HCT116 (cell line): ENCODE results near the gene CRIP1. TPM values are rescaled to one million over a fixed set of nuclear protein-coding genes. Genes with fewer than 3 reads are reported as not detected.

Experiments
- ATAC-seq: fragments of 200-7000 bp; cut with Tn5 transposase; 2 replicates; pipeline ENCODE4 v1.9.1; 2020; ENCODE audit warnings: mild to moderate bottlenecking, moderate library complexity
- BruUV-seq: library from RNA; stranded (reverse); fragments of 400-500 nt; replicated peaks from 2 replicates; lab custom pipeline; 2021; lab: Mats Ljungman, UMichigan
- CTCF ChIA-PET: fragments of 300-600 bp; sonication (Branson Sonifier 250); formaldehyde crosslinking; loops from one replicate; lab custom pipeline; 2021; ENCODE audit warnings: antibody characterized with exemption; lab: Charles Lee
- POLR2A ChIA-PET: fragments of 300-600, 350-600 bp; sonication (Branson Sonifier 250); formaldehyde crosslinking; loops from one replicate; lab custom pipeline; 2021; ENCODE audit warnings: antibody characterized with exemption; lab: Charles Lee
- RAD21 ChIA-PET, 2 experiments: fragments of 300-600 bp; sonication (Branson Sonifier 250); formaldehyde crosslinking; loops; one replicate each; lab custom pipeline; 2023; ENCODE audit warnings: low total read pairs in 2 of 2; ENCODE audit not compliant: uncharacterized antibody in 2 of 2, unreplicated experiment in 2 of 2, low non-redundant PET in 1 of 2; lab: Charles Lee
- DNase-seq: peaks from one replicate; pipeline ENCODE4 v3.0.0-alpha.2; 2010; ENCODE audit warnings: low read depth, low spot score
- H2AFZ ChIP-seq: fragments of 200-600 bp; shearing (Covaris generic), sonication (generic); 2 replicates; pipeline ENCODE4 v1.6.1; 2017; ENCODE audit warnings: low read depth, mixed run types, mixed read lengths, antibody characterized with exemption, low read length; ENCODE audit not compliant: poor library complexity, severe bottlenecking
- H3K27ac ChIP-seq: 2 replicates; pipeline ENCODE4 v1.5.1; 2012; ENCODE audit warnings: low read depth, low read length
- H3K27me3 ChIP-seq: fragments of 200-600 bp; sonication (generic); 2 replicates; pipeline ENCODE4 v1.6.1; 2016; ENCODE audit warnings: mixed run types, low read length, mixed read lengths; ENCODE audit not compliant: insufficient read depth
- H3K36me3 ChIP-seq, 2 experiments: fragments of 200-500 bp in 1 of 2; fragments of 200-600 bp in 1 of 2; sonication (Bioruptor generic) in 1 of 2; sonication (generic) in 1 of 2; 2 replicates each; pipeline versions ENCODE4 v1.5.1 to v1.6.1; 2014 to 2016; ENCODE audit warnings: low read length in 2 of 2, inconsistent platforms in 1 of 2, mixed read lengths in 1 of 2, mixed run types in 1 of 2; ENCODE audit not compliant: insufficient read depth in 2 of 2, control insufficient read depth in 1 of 2
- H3K4me1 ChIP-seq, 2 experiments: fragments of 200-600 bp in 1 of 2; sonication (generic) in 1 of 2; 2 replicates each; pipeline versions ENCODE4 v1.5.1 to v1.6.1; 2012 to 2017; ENCODE audit warnings: low read length in 2 of 2, inconsistent platforms in 1 of 2, mild to moderate bottlenecking in 1 of 2, mixed read lengths in 1 of 2, mixed run types in 1 of 2, moderate library complexity in 1 of 2; ENCODE audit not compliant: insufficient read depth in 2 of 2, control insufficient read depth in 1 of 2
- H3K4me2 ChIP-seq: fragments of 200-600 bp; sonication (generic); 2 replicates; pipeline ENCODE4 v1.6.1; 2017; ENCODE audit warnings: mixed run types, low read length, mixed read lengths
- H3K4me3 ChIP-seq, 2 experiments: fragments of 200-600 bp in 1 of 2; sonication (generic) in 1 of 2; replicated peaks in 1 of 2; 2 replicates each; pipeline ENCODE4 v1.5.1; 2011 to 2016; ENCODE audit warnings: low read length in 2 of 2, control low read depth in 1 of 2, low read depth in 1 of 2, mild to moderate bottlenecking in 1 of 2, mixed read lengths in 1 of 2, mixed run types in 1 of 2
- H3K79me2 ChIP-seq: fragments of 200-600 bp; sonication (generic); 2 replicates; pipeline ENCODE4 v1.6.1; 2017; ENCODE audit warnings: mild to moderate bottlenecking, mixed run types, low read length, moderate library complexity, mixed read lengths; ENCODE audit not compliant: insufficient read depth
- H3K9ac ChIP-seq: fragments of 200-600 bp; sonication (generic); 2 replicates; pipeline ENCODE4 v1.6.1; 2016; ENCODE audit warnings: low read length, mixed read lengths
- H3K9me2 ChIP-seq: fragments of 200-600 bp; sonication (generic), shearing (Covaris generic); 2 replicates; pipeline ENCODE4 v1.6.1; 2017; ENCODE audit warnings: mixed run types, mild to moderate bottlenecking, moderate library complexity; ENCODE audit not compliant: insufficient read depth
- H3K9me3 ChIP-seq, 2 experiments: fragments of 200-500 bp in 1 of 2; fragments of 200-600 bp in 1 of 2; sonication (Bioruptor generic) in 1 of 2; sonication (generic) in 1 of 2; 2 replicates each; pipeline ENCODE4 v1.6.1; 2014 to 2017; ENCODE audit warnings: low read length in 2 of 2, mixed read lengths in 2 of 2, inconsistent platforms in 1 of 2, low read depth in 1 of 2, mild to moderate bottlenecking in 1 of 2, mixed run types in 1 of 2, moderate library complexity in 1 of 2; ENCODE audit not compliant: control insufficient read depth in 1 of 2, insufficient read depth in 1 of 2
- H4K20me1 ChIP-seq: fragments of 200-600 bp; sonication (generic), shearing (Covaris generic); 2 replicates; pipeline ENCODE4 v1.6.1; 2017; ENCODE audit warnings: mixed run types, mild to moderate bottlenecking, moderate library complexity; ENCODE audit not compliant: insufficient read depth
- CTCF ChIP-seq, 3 experiments: fragments of 200-600 bp in 1 of 3; sonication (generic) in 1 of 3; IDR thresholded peaks in 2 of 3; conservative IDR thresholded peaks in 1 of 3; 2 replicates each; pipeline ENCODE4 v1.5.1; 2012 to 2017; ENCODE audit warnings: low read depth in 2 of 3, low read length in 2 of 3, antibody characterized with exemption in 1 of 3, borderline replicate concordance in 1 of 3, control low read depth in 1 of 3, mild to moderate bottlenecking in 1 of 3, mixed read lengths in 1 of 3, mixed run types in 1 of 3, moderate library complexity in 1 of 3; ENCODE audit not compliant: insufficient read depth in 1 of 3
- EZH2phosphoT487 ChIP-seq: fragments of 200-600 bp; IDR thresholded peaks from 2 replicates; pipeline ENCODE4 v1.6.1; 2018; ENCODE audit warnings: antibody characterized with exemption, borderline replicate concordance
- POLR2A ChIP-seq: IDR thresholded peaks from 2 replicates; pipeline ENCODE4 v1.7.0; 2011; ENCODE audit warnings: borderline replicate concordance; ENCODE audit not compliant: insufficient read depth, insufficient read length; ENCODE audit errors: extremely low read depth
- POLR2AphosphoS5 ChIP-seq: IDR thresholded peaks from 2 replicates; pipeline ENCODE4 v1.6.1; 2011; ENCODE audit warnings: mild to moderate bottlenecking, low read depth, low read length, moderate library complexity
- SIN3A ChIP-seq: IDR thresholded peaks from 2 replicates; pipeline ENCODE4 v1.6.1; 2012; ENCODE audit warnings: low read depth
- TCF7L2 ChIP-seq: IDR thresholded peaks from 2 replicates; pipeline ENCODE4 v1.7.0; 2011; ENCODE audit warnings: borderline replicate concordance, inconsistent platforms; ENCODE audit not compliant: insufficient read depth, insufficient read length; ENCODE audit errors: extremely low read depth
- ZFX ChIP-seq: fragments of 450-650 bp; IDR thresholded peaks from 2 replicates; pipeline ENCODE4 v1.6.1; 2017
- intact Hi-C: fragments of 100-400 bp; cut with micrococcal nuclease; formaldehyde crosslinking; loops from 2 replicates; pipeline ENCODE4 v1.10.0; 2022
- total RNA-seq: library from RNA; stranded (reverse); gene quantifications from one replicate; pipeline ENCODE4 v1.2.1, GENCODE V29; 2021; ENCODE audit not compliant: unreplicated experiment

CRIP1 gene
- total RNA-seq, 1 experiment from 2014 or later, result 260 TPM

- no peaks in the 10 kb centered on the region for H3K36me3 ChIP-seq
- peaks cover 29 to 58% of the 10 kb centered on the region in 2 experiments for H3K4me1 ChIP-seq
- H3K9me2 ChIP-seq, result no peaks in the 10 kb centered on the region
- no peaks in the 10 kb centered on the region for H3K9me3 ChIP-seq
- TF ChIP-seq SIN3A (no peak), POLR2AphosphoS5 (peak; percentile 72), EZH2phosphoT487 (no peak), TCF7L2 (peak; percentile 37), CTCF (IDR thresholded peaks at IDR 0.05 in 2 of 3, conservative IDR thresholded peaks at IDR 0.05 in 1 of 3; ENCODE audit: borderline replicate concordance in 1 of 3, insufficient read depth in 1 of 3, low read depth in 2 of 3, low read length in 2 of 3) (peak in 2 of 3 experiments; percentile 98 to 99; a peak in 4 of 6 replicates), POLR2A (peak; percentile 25), ZFX (peak; percentile 28; the same call in 1 of the 2 replicates)
- H3K4me2 ChIP-seq, result peak overlapping the region; percentile 100
- H3K79me2 ChIP-seq, result no peaks in the 10 kb centered on the region
- RAD21 ChIA-PET, result interaction anchor here (1.0 to 2.0 kb wide), 4 partner anchors 9 to 110 kb away, joined by 5 to 16 read pairs (median 8); no protein-coding TSS in a partner anchor
- BruUV-seq, result no TSS peak
- H3K9ac ChIP-seq, result peak overlapping the region; percentile 99
- H3K27ac ChIP-seq, result peak overlapping the region; percentile 95
- H2AFZ ChIP-seq, result no peak overlapping the region
- H3K27me3 ChIP-seq, result no peaks in the 10 kb centered on the region
- intact Hi-C loops, result loop anchor here (1.0 kb wide), 1 partner anchor 8 kb away; no protein-coding TSS in a partner anchor
- peak overlapping the region; percentile 54 to 77 for H3K4me3 ChIP-seq
- H4K20me1 ChIP-seq, result no peaks in the 10 kb centered on the region
- POLR2A ChIA-PET, result interaction anchor here (2.2 kb wide), 1 partner anchor 10 kb away, joined by 29 read pairs; the partner anchor contains the start of gene TEDC1
- ATAC-seq, result peak; percentile 80
- DNase-seq, result peak; percentile 55
- CTCF ChIA-PET, result interaction anchor here (0.6 to 2.4 kb wide), 15 partner anchors 9 to 508 kb away, joined by 3 to 73 read pairs (median 5); partner anchors contain the start of gene TEDC1
Observed at GRCh38 chr14:105480807-105481801, 5.6 kb upstream of the CRIP1 start.
